Esophagus muscularis mucosa (tissue), 3 donors: ENCODE data around the gene CYP17A1.

Experiments
- CTCF ChIP-seq, 3 experiments: fragments of 200-600 bp in 2 of 3; fragments of 450-650 bp in 1 of 3; sonication (generic) in 2 of 3; IDR thresholded peaks; one replicate each; pipeline ENCODE4 v1.5.1; 2017 to 2019; ENCODE audit warnings: antibody characterized with exemption in 3 of 3, mild to moderate bottlenecking in 2 of 3, moderate library complexity in 1 of 3
- POLR2A ChIP-seq: fragments of 450-650 bp; IDR thresholded peaks from one replicate; pipeline ENCODE4 v1.6.1; 2017; ENCODE audit warnings: antibody characterized with exemption, moderate library complexity, mild to moderate bottlenecking, low read depth

- TF ChIP-seq CTCF (IDR thresholded peaks at IDR 0.05) (no peak), POLR2A (no peak)
Measured at GRCh38 chr10:102801496-102801895, 35.7 kb downstream of the CYP17A1 start.
